DMS79 treated with DMSO at 0.1 percent for 48 hours (cell line): ENCODE measurements around the gene CDK5RAP2.
"Not testable (repeated sequence)": the region's sequence is repeated elsewhere in the genome, so short reads cannot be mapped to it uniquely, and the experiment has no call there.

Experiments
- DNase-seq: peaks from one replicate; lab custom pipeline; 2025; lab: John Stamatoyannopoulos, UW

Gene CDK5RAP2

GRCh38 chr9:120464887-120465421, 115.0 kb downstream of the CDK5RAP2 start:
- no peak for DNase-seq

- DNase-seq = no peak
Observed at GRCh38 chr9:120464176-120464886, 115.6 kb downstream of the CDK5RAP2 start.

GRCh38 chr9:120463765-120464164, 116.2 kb downstream of the CDK5RAP2 start:
- DNase-seq = no peak

GRCh38 chr9:120461677-120462076, 118.3 kb downstream of the CDK5RAP2 start:
- not testable (repeated sequence) for DNase-seq

- no peak for DNase-seq
Observed at GRCh38 chr9:120456218-120456617, 123.7 kb downstream of the CDK5RAP2 start.

GRCh38 chr9:120454467-120454866, 125.5 kb downstream of the CDK5RAP2 start:
- DNase-seq = no peak

GRCh38 chr9:120453792-120454191, 126.2 kb downstream of the CDK5RAP2 start:
- no peak for DNase-seq

GRCh38 chr9:120452631-120453030, 127.3 kb downstream of the CDK5RAP2 start:
- DNase-seq = no peak

- no peak for DNase-seq
Observed at GRCh38 chr9:120450916-120451315, 129.1 kb downstream of the CDK5RAP2 start.

GRCh38 chr9:120449566-120449965, 130.4 kb downstream of the CDK5RAP2 start:
- DNase-seq = no peak

- DNase-seq = no peak
Observed at GRCh38 chr9:120447959-120448500, 131.9 kb downstream of the CDK5RAP2 start.

GRCh38 chr9:120446671-120447070, 133.3 kb downstream of the CDK5RAP2 start:
- DNase-seq = no peak

- DNase-seq = no peak
Observed at GRCh38 chr9:120443976-120444375, 136.0 kb downstream of the CDK5RAP2 start.

GRCh38 chr9:120443489-120443888, 136.5 kb downstream of the CDK5RAP2 start:
- DNase-seq = no peak

- DNase-seq = no peak
Observed at GRCh38 chr9:120442308-120442995, 137.5 kb downstream of the CDK5RAP2 start.

- no peak for DNase-seq
Observed at GRCh38 chr9:120441426-120442307, 138.3 kb downstream of the CDK5RAP2 start.

- DNase-seq = no peak
Observed at GRCh38 chr9:120440791-120441190, 139.2 kb downstream of the CDK5RAP2 start.

- no peak for DNase-seq
Observed at GRCh38 chr9:120439926-120440325, 140.0 kb downstream of the CDK5RAP2 start.

GRCh38 chr9:120438836-120439546, 141.0 kb downstream of the CDK5RAP2 start:
- no peak for DNase-seq

GRCh38 chr9:120438111-120438510, 141.9 kb downstream of the CDK5RAP2 start:
- no peak for DNase-seq

- DNase-seq = no peak
Observed at GRCh38 chr9:120436983-120437475, 142.9 kb downstream of the CDK5RAP2 start.
